SK-N-SH treated with all-trans-retinoic acid at 6 μM for 48 hours (cell line): Measurements from ENCODE around the gene ZNF146.

Source experiments
- ATAC-seq: fragments of 200-7000 bp; cut with Tn5 transposase; 3 replicates; pipeline ENCODE4 v1.9.1; 2020; ENCODE audit warnings: mild to moderate bottlenecking, moderate library complexity
- ARNTL ChIP-seq: fragments of 450-650 bp; formaldehyde crosslinking; IDR thresholded peaks from 2 replicates; pipeline ENCODE4 v1.5.0; 2020; ENCODE audit warnings: low read depth, mild to moderate bottlenecking, moderate library complexity, borderline replicate concordance
- BACH2 ChIP-seq: fragments of 250-450 bp; sonication (Bioruptor Pico); IDR thresholded peaks from 2 replicates; pipeline ENCODE4 v1.9.0; 2021; ENCODE audit warnings: mild to moderate bottlenecking, borderline replicate concordance
- CSDC2 ChIP-seq: fragments of 250-450 bp; sonication (Bioruptor Pico); IDR thresholded peaks from 2 replicates; pipeline ENCODE4 v1.5.0; 2020; ENCODE audit warnings: mild to moderate bottlenecking, moderate library complexity
- ESRRG ChIP-seq: fragments of 250-450 bp; sonication (Bioruptor Pico); IDR thresholded peaks from 2 replicates; pipeline ENCODE4 v1.6.1; 2021; ENCODE audit warnings: mild to moderate bottlenecking
- GLIS3 ChIP-seq: fragments of 250-450 bp; sonication (Bioruptor Pico); IDR thresholded peaks from 2 replicates; pipeline ENCODE4 v1.5.0; 2020; ENCODE audit warnings: mild to moderate bottlenecking, moderate library complexity
- ISL1 ChIP-seq: fragments of 250-450 bp; sonication (Bioruptor Pico); IDR thresholded peaks from 2 replicates; pipeline ENCODE4 v2.1.2; 2022; ENCODE audit warnings: mild to moderate bottlenecking, moderate library complexity
- PATZ1 ChIP-seq: fragments of 250-450 bp; sonication (Bioruptor Pico); IDR thresholded peaks from 2 replicates; pipeline ENCODE4 v1.8.0; 2020; ENCODE audit warnings: mild to moderate bottlenecking, moderate library complexity, borderline replicate concordance
- POU6F1 ChIP-seq: fragments of 250-450 bp; sonication (Bioruptor Pico); IDR thresholded peaks from 2 replicates; pipeline ENCODE4 v1.8.0; 2021; ENCODE audit warnings: low read depth, mild to moderate bottlenecking, moderate library complexity, borderline replicate concordance
- PPARA ChIP-seq: fragments of 250-450 bp; sonication (Bioruptor Pico); IDR thresholded peaks from 2 replicates; pipeline ENCODE4 v1.5.0; 2020; ENCODE audit warnings: mild to moderate bottlenecking, borderline replicate concordance
- RARB ChIP-seq: fragments of 250-450 bp; sonication (Bioruptor Pico); IDR thresholded peaks from 2 replicates; pipeline ENCODE4 v1.8.0; 2021; ENCODE audit warnings: mild to moderate bottlenecking, moderate library complexity
- SNAI2 ChIP-seq: fragments of 250-450 bp; sonication (Bioruptor Pico); IDR thresholded peaks from 2 replicates; pipeline ENCODE4 v1.5.0; 2020; ENCODE audit warnings: mild to moderate bottlenecking, moderate library complexity
- TCF4 ChIP-seq: fragments of 250-450 bp; sonication (Bioruptor Pico); IDR thresholded peaks from 2 replicates; pipeline ENCODE4 v1.8.0; 2021; ENCODE audit warnings: mild to moderate bottlenecking, moderate library complexity, borderline replicate concordance
- ZC3H10 ChIP-seq: fragments of 250-450 bp; sonication (Bioruptor Pico); IDR thresholded peaks from 2 replicates; pipeline ENCODE4 v1.5.1; 2021; ENCODE audit warnings: mild to moderate bottlenecking, moderate library complexity
- ZFP3 ChIP-seq: fragments of 250-450 bp; sonication (Bioruptor Pico); IDR thresholded peaks from 2 replicates; pipeline ENCODE4 v1.5.0; 2020; ENCODE audit warnings: mild to moderate bottlenecking, moderate library complexity
- ZFP30 ChIP-seq: fragments of 450-650 bp; formaldehyde crosslinking; IDR thresholded peaks from 2 replicates; pipeline ENCODE4 v1.5.0; 2022; ENCODE audit warnings: mild to moderate bottlenecking, moderate library complexity
- ZNF565 ChIP-seq: fragments of 450-650 bp; formaldehyde crosslinking; conservative IDR thresholded peaks from 2 replicates; pipeline ENCODE4 v1.5.0; 2020; ENCODE audit warnings: low read depth, mild to moderate bottlenecking, moderate library complexity
- ZNF70 ChIP-seq: fragments of 450-650 bp; formaldehyde crosslinking; IDR thresholded peaks from 2 replicates; pipeline ENCODE4 v1.5.0; 2020; ENCODE audit warnings: mild to moderate bottlenecking, moderate library complexity
- ZNF8 ChIP-seq: fragments of 450-650 bp; formaldehyde crosslinking; IDR thresholded peaks from 2 replicates; pipeline ENCODE4 v1.5.0; 2020; ENCODE audit warnings: mild to moderate bottlenecking, moderate library complexity
- TF ChIP-seq, protein P1 (sequence below): fragments of 250-450 bp; sonication (Bioruptor Pico); IDR thresholded peaks from 2 replicates; pipeline ENCODE4 v1.5.1; 2020; ENCODE audit warnings: low read depth, mild to moderate bottlenecking, moderate library complexity
- TF ChIP-seq, protein P2 (sequence below): fragments of 250-450 bp; sonication (Bioruptor Pico); IDR thresholded peaks from 2 replicates; pipeline ENCODE4 v1.5.1; 2021; ENCODE audit warnings: mild to moderate bottlenecking, moderate library complexity

The ZNF146 gene

GRCh38 chr19:36252047-36252446 lies 37.1 kb downstream of the ZNF146 start:
- no peak for ATAC-seq
- no peak for TF ChIP-seq ZFP30
- no peak for TF ChIP-seq ZNF8
- TF ChIP-seq ISL1 = no peak

GRCh38 chr19:36254848-36255247 lies 39.9 kb downstream of the ZNF146 start:
- no peak for ATAC-seq
- TF ChIP-seq POU6F1 (no peak), PATZ1 (CRISPR knock-in tag) (no peak), ARNTL (CRISPR knock-in tag) (no peak), PPARA (CRISPR knock-in tag) (no peak), ZNF8 (no peak), ESRRG (CRISPR knock-in tag) (no peak), SNAI2 (CRISPR knock-in tag) (no peak), RARB (CRISPR knock-in tag) (no peak), ZNF70 (CRISPR knock-in tag) (no peak), BACH2 (CRISPR knock-in tag) (no peak), CSDC2 (CRISPR knock-in tag) (no peak), ZFP3 (CRISPR knock-in tag) (no peak)
- TF ChIP-seq, protein P1, sequence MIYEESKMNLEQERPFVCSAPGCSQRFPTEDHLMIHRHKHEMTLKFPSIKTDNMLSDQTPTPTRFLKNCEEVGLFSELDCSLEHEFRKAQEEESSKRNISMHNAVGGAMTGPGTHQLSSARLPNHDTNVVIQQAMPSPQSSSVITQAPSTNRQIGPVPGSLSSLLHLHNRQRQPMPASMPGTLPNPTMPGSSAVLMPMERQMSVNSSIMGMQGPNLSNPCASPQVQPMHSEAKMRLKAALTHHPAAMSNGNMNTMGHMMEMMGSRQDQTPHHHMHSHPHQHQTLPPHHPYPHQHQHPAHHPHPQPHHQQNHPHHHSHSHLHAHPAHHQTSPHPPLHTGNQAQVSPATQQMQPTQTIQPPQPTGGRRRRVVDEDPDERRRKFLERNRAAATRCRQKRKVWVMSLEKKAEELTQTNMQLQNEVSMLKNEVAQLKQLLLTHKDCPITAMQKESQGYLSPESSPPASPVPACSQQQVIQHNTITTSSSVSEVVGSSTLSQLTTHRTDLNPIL (CRISPR knock-in tag) = no peak
- TF ChIP-seq, protein P2, sequence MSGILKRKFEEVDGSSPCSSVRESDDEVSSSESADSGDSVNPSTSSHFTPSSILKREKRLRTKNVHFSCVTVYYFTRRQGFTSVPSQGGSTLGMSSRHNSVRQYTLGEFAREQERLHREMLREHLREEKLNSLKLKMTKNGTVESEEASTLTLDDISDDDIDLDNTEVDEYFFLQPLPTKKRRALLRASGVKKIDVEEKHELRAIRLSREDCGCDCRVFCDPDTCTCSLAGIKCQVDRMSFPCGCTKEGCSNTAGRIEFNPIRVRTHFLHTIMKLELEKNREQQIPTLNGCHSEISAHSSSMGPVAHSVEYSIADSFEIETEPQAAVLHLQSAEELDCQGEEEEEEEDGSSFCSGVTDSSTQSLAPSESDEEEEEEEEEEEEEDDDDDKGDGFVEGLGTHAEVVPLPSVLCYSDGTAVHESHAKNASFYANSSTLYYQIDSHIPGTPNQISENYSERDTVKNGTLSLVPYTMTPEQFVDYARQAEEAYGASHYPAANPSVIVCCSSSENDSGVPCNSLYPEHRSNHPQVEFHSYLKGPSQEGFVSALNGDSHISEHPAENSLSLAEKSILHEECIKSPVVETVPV (CRISPR knock-in tag) = no peak

DNA sequence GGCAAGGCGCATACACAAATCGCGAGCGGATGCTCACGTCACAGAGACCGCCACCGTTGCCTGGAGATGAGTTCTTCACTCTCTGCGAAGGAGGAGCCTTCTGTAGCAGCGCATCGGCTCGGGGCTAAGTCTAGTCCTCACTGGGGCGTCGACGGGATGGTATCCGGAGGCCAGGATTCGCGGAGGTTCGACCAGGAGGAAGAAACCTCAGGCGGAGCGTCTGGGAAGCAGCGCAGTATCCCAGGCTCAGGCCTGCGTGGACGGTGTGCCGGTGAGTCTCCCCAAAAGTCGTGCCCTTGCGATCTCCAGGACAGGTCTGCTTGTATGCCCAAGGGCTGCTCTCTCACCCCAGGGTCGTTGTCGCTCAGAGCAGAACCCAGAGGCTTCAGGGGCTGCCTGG lies 40.4 kb downstream of the ZNF146 start:
- no peak for TF ChIP-seq ZFP30
- no peak for TF ChIP-seq ARNTL (CRISPR knock-in tag)
- TF ChIP-seq, protein P2 (CRISPR knock-in tag) = no peak
- no peak for TF ChIP-seq PATZ1 (CRISPR knock-in tag)
- TF ChIP-seq, all 23 proteins: peak for 0
- no peak for ATAC-seq

- no peak for ATAC-seq
- TF ChIP-seq, protein P1 (CRISPR knock-in tag) = no peak
- no peak for TF ChIP-seq ZC3H10 (CRISPR knock-in tag)
- no peak for TF ChIP-seq PATZ1 (CRISPR knock-in tag)
- no peak for TF ChIP-seq CSDC2 (CRISPR knock-in tag)
- no peak for TF ChIP-seq ZFP30
- no peak for TF ChIP-seq PPARA (CRISPR knock-in tag)
- no peak for TF ChIP-seq TCF4
- TF ChIP-seq BACH2 (CRISPR knock-in tag) = no peak
- no peak for TF ChIP-seq ISL1
- no peak for TF ChIP-seq ARNTL (CRISPR knock-in tag)
- TF ChIP-seq ZNF8 = no peak
- no peak for TF ChIP-seq GLIS3
- no peak for TF ChIP-seq ZNF70 (CRISPR knock-in tag)
- TF ChIP-seq ZNF565 (CRISPR knock-in tag) = no peak
- TF ChIP-seq POU6F1 = no peak
Observed at GRCh38 chr19:36256064-36256463, 41.2 kb downstream of the ZNF146 start.
